H1 (cell line): Measurements from ENCODE around the gene ZC3H12C. TPM values are rescaled to one million over a fixed set of nuclear protein-coding genes. Genes with fewer than 3 reads are reported as not detected.

Source experiments
- CTCF ChIA-PET: fragments of 300-600 bp; sonication (Branson Sonifier 250); formaldehyde crosslinking; loops from one replicate; lab custom pipeline; 2021; ENCODE audit not compliant: partially characterized antibody; lab: Charles Lee
- POLR2A ChIA-PET: fragments of 300-600 bp; sonication (Branson Sonifier 250); formaldehyde crosslinking; loops from one replicate; lab custom pipeline; 2021; ENCODE audit warnings: inconsistent platforms; ENCODE audit not compliant: partially characterized antibody; lab: Charles Lee
- DNase-seq, 2 experiments: peaks; one replicate each; pipeline versions ENCODE4 v3.0.0 to v3.0.0-alpha.2; 2010 to 2022; ENCODE audit warnings: low spot score in 2 of 2, low read depth in 1 of 2, mixed read lengths in 1 of 2
- FAIRE-seq: peaks from 2 replicates; lab custom pipeline; 2011; peaks lifted over from hg19 to GRCh38; lab: Jason Lieb, UNC
- H2AFZ ChIP-seq: 2 replicates; pipeline ENCODE4 v1.8.1; 2012; ENCODE audit warnings: low read length, inconsistent platforms
- H2AK5ac ChIP-seq: 2 replicates; pipeline ENCODE4 v1.6.1; 2013; ENCODE audit warnings: low read depth, low read length
- H2BK120ac ChIP-seq: replicated peaks from 2 replicates; pipeline ENCODE3; 2013; ENCODE audit warnings: low read depth, low read length, inconsistent platforms
- H2BK12ac ChIP-seq: 2 replicates; pipeline ENCODE4 v1.6.1; 2013; ENCODE audit warnings: low read depth, low read length
- H2BK15ac ChIP-seq: 2 replicates; pipeline ENCODE4 v1.6.1; 2013; ENCODE audit warnings: low read length
- H2BK20ac ChIP-seq: 2 replicates; pipeline ENCODE4 v1.6.1; 2013; ENCODE audit warnings: low read length
- H2BK5ac ChIP-seq: 2 replicates; pipeline ENCODE4 v1.6.1; 2013; ENCODE audit warnings: low read depth, low read length
- H3K14ac ChIP-seq: 2 replicates; pipeline ENCODE4 v1.6.1; 2013; ENCODE audit warnings: inconsistent platforms; ENCODE audit not compliant: insufficient read length
- H3K18ac ChIP-seq: 2 replicates; pipeline ENCODE4 v1.6.1; 2013; ENCODE audit warnings: low read length; ENCODE audit errors: extremely low read depth
- H3K23ac ChIP-seq: 2 replicates; pipeline ENCODE4 v1.6.1; 2013; ENCODE audit warnings: inconsistent platforms; ENCODE audit not compliant: insufficient read length
- H3K23me2 ChIP-seq: 2 replicates; pipeline ENCODE4 v1.6.1; 2013; ENCODE audit warnings: low read depth, low read length
- H3K27ac ChIP-seq: 2 replicates; pipeline ENCODE4 v1.6.1; 2011; ENCODE audit warnings: low read depth, low read length, inconsistent platforms
- H3K27me3 ChIP-seq, 4 experiments: replicated peaks in 1 of 4; 1 replicate in 1 of 4; 2 replicates in 3 of 4; pipeline versions ENCODE4 v1.6.1 to v1.8.1; 2011 to 2013; ENCODE audit warnings: low read length in 3 of 4, mild to moderate bottlenecking in 3 of 4, inconsistent platforms in 2 of 4, mixed read lengths in 2 of 4, moderate library complexity in 1 of 4; ENCODE audit not compliant: control insufficient read depth in 3 of 4, insufficient read depth in 3 of 4; ENCODE audit errors: extremely low read depth in 1 of 4
- H3K36me3 ChIP-seq, 4 experiments: 2 replicates each; pipeline versions ENCODE4 v1.6.1 to v1.8.1; 2011 to 2013; ENCODE audit warnings: mild to moderate bottlenecking in 4 of 4, low read length in 3 of 4, moderate library complexity in 2 of 4, control low read depth in 1 of 4, inconsistent platforms in 1 of 4; ENCODE audit not compliant: insufficient read depth in 4 of 4, control insufficient read depth in 2 of 4
- H3K4ac ChIP-seq: replicated peaks from 2 replicates; pipeline ENCODE3; 2013; ENCODE audit warnings: low read length, low read depth, mixed read lengths, inconsistent platforms; ENCODE audit not compliant: insufficient read length
- H3K4me1 ChIP-seq, 4 experiments: replicated peaks in 1 of 4; 1 replicate in 1 of 4; 2 replicates in 3 of 4; pipeline versions ENCODE4 v1.6.1 to v1.8.1; 2011 to 2013; ENCODE audit warnings: low read length in 3 of 4, inconsistent platforms in 2 of 4, mixed read lengths in 1 of 4; ENCODE audit not compliant: insufficient read depth in 4 of 4, control insufficient read depth in 3 of 4
- H3K4me2 ChIP-seq, 2 experiments: 2 replicates each; pipeline versions ENCODE4 v1.6.1 to v1.8.1; 2011 to 2013; ENCODE audit warnings: low read depth in 2 of 2, low read length in 2 of 2, control low read depth in 1 of 2, inconsistent platforms in 1 of 2, mild to moderate bottlenecking in 1 of 2; ENCODE audit not compliant: insufficient read depth in 1 of 2
- H3K4me3 ChIP-seq, 4 experiments: fragments of 200-600, 300-600 bp in 1 of 4; sonication (generic), shearing (Covaris generic), sonication (Bioruptor Twin) in 1 of 4; 2 replicates each; pipeline versions ENCODE4 v1.5.1 to v1.8.1; 2011 to 2016; ENCODE audit warnings: low read length in 4 of 4, low read depth in 3 of 4, control low read depth in 2 of 4, inconsistent platforms in 2 of 4, mild to moderate bottlenecking in 2 of 4, mixed read lengths in 1 of 4, moderate library complexity in 1 of 4; ENCODE audit not compliant: insufficient read depth in 2 of 4; ENCODE audit errors: extremely low read depth in 1 of 4
- H3K56ac ChIP-seq: replicated peaks from 2 replicates; pipeline ENCODE3; 2013; ENCODE audit warnings: low read depth, mild to moderate bottlenecking, mixed read lengths, low read length, inconsistent platforms; ENCODE audit not compliant: insufficient read length
- H3K79me1 ChIP-seq: 2 replicates; pipeline ENCODE4 v1.6.1; 2013; ENCODE audit warnings: low read depth, low read length, control low read depth
- H3K79me2 ChIP-seq, 2 experiments: 2 replicates each; pipeline versions ENCODE4 v1.6.1 to v1.8.1; 2012 to 2013; ENCODE audit warnings: low read length in 2 of 2, mild to moderate bottlenecking in 2 of 2, inconsistent platforms in 1 of 2; ENCODE audit not compliant: insufficient read depth in 2 of 2, control insufficient read depth in 1 of 2
- H3K9ac ChIP-seq, 4 experiments: replicated peaks in 1 of 4; 1 replicate in 1 of 4; 2 replicates in 3 of 4; pipeline versions ENCODE4 v1.6.1 to v1.8.1; 2011 to 2013; ENCODE audit warnings: low read depth in 3 of 4, low read length in 3 of 4, control low read depth in 2 of 4, mild to moderate bottlenecking in 2 of 4, moderate library complexity in 2 of 4, inconsistent platforms in 1 of 4; ENCODE audit errors: extremely low read depth in 1 of 4
- H3K9me3 ChIP-seq, 2 experiments: 2 replicates each; pipeline versions ENCODE4 v1.6.1 to v1.8.1; 2012 to 2013; ENCODE audit warnings: mild to moderate bottlenecking in 2 of 2, moderate library complexity in 2 of 2, control low read depth in 1 of 2, inconsistent platforms in 1 of 2, low read depth in 1 of 2, low read length in 1 of 2, mixed read lengths in 1 of 2; ENCODE audit not compliant: insufficient read depth in 2 of 2
- H4K20me1 ChIP-seq, 2 experiments: replicated peaks in 1 of 2; 2 replicates each; pipeline versions ENCODE3 to v1.8.1; 2011 to 2013; ENCODE audit warnings: inconsistent platforms in 2 of 2, low read length in 2 of 2, mild to moderate bottlenecking in 1 of 2; ENCODE audit not compliant: insufficient read depth in 2 of 2, control insufficient read depth in 1 of 2
- H4K5ac ChIP-seq: 2 replicates; pipeline ENCODE4 v1.6.1; 2013; ENCODE audit warnings: low read length, low read depth, mixed read lengths, inconsistent platforms; ENCODE audit not compliant: insufficient read length
- H4K8ac ChIP-seq: 2 replicates; pipeline ENCODE4 v1.8.0; 2013; ENCODE audit warnings: mild to moderate bottlenecking, moderate library complexity, low read length, inconsistent platforms; ENCODE audit not compliant: insufficient read depth; ENCODE audit errors: extremely low read depth
- H4K91ac ChIP-seq: replicated peaks from 2 replicates; pipeline ENCODE3; 2013; ENCODE audit warnings: low read length, mixed read lengths, inconsistent platforms; ENCODE audit not compliant: insufficient read length
- CEBPB ChIP-seq: IDR thresholded peaks from 2 replicates; pipeline ENCODE4 v1.6.1; 2012; ENCODE audit warnings: low read depth, low read length
- WGBS, 2 experiments: shearing (Covaris generic) in 1 of 2; methylation state at CpG; one replicate each; pipeline versions ENCODE4 v1.1.6 to v1.1.7; 2013 to 2015; ENCODE audit warnings: low lambda C conversion rate in 2 of 2, mixed read lengths in 2 of 2, inconsistent platforms in 1 of 2, low coverage in 1 of 2, missing lambda C conversion rate in 1 of 2; ENCODE audit not compliant: insufficient replicate concordance in 2 of 2, insufficient coverage in 1 of 2, insufficient read length in 1 of 2; ENCODE audit errors: extremely low coverage in 1 of 2, missing lambda C conversion rate in 1 of 2; 5-methylcytosine and 5-hydroxymethylcytosine counted together
- polyA plus RNA-seq, 7 experiments: library from polyadenylated mRNA; depleted of rRNA in 3 of 7; stranded (reverse) in 5 of 7; unstranded in 2 of 7; fragments of >200 nt in 5 of 7; fragments of 200-250 nt in 2 of 7; gene quantifications; 1 replicate in 5 of 7; 2 replicates in 1 of 7; 4 replicates in 1 of 7; pipeline versions ENCODE4 v1.2.1 to v1.2.3, GENCODE V29; 2011 to 2013; ENCODE audit warnings: missing spikeins in 2 of 7, mixed read lengths in 2 of 7
- total RNA-seq: library from RNA; stranded (reverse); fragmentation: NEBNext Ultra II Directional; extraction: Animal tissue kit (Norgen Biotek cat#: 25700); gene quantifications from 2 replicates; pipeline ENCODE4 v1.2.1, GENCODE V29; 2021

ZC3H12C gene
- total and polyA plus RNA-seq, 2 of the 8 experiments (the other 6 are each of a cell fraction or from before 2014, with no cell fraction given), result 2.0 to 2.7 TPM

GRCh38 chr11:110075105-110075846, 17.9 kb upstream of the ZC3H12C start:
- Histone ChIP-seq H4K8ac (no peak overlapping the region), H4K91ac (no peak overlapping the region), H3K9me3 (peaks cover 2 to 5% of the 10 kb centered on the region in 2 experiments; a peak in 3 of 4 replicates), H3K4ac (no peak overlapping the region), H2BK12ac (no peak overlapping the region), H3K79me2 (no peaks in the 10 kb centered on the region), H3K18ac (no peak overlapping the region), H3K9ac (no peak overlapping the region), H3K27me3 (no peaks in the 10 kb centered on the region), H4K5ac (no peak overlapping the region), H3K27ac (no peak overlapping the region), H4K20me1 (no peaks in the 10 kb centered on the region), H2BK120ac (no peak overlapping the region), H3K23ac (no peak overlapping the region), H3K56ac (no peak overlapping the region), H2AFZ (no peak overlapping the region), H3K4me3 (no peak overlapping the region), H2BK5ac (no peak overlapping the region), H2BK15ac (no peak overlapping the region), H3K36me3 (peaks cover 0 to 5% (median 0%) of the 10 kb centered on the region in 4 experiments; a peak in 2 of 8 replicates), H3K79me1 (no peaks in the 10 kb centered on the region), H3K4me1 (peaks cover 3 to 10% (median 8%) of the 10 kb centered on the region in 4 experiments; a peak in 4 of 7 replicates), H2AK5ac (no peak overlapping the region), H2BK20ac (no peak overlapping the region), H3K23me2 (no peaks in the 10 kb centered on the region), H3K4me2 (no peak overlapping the region; a peak in 1 of 4 replicates), H3K14ac (no peak overlapping the region)
- FAIRE-seq (no peak), DNase-seq (no peak)
- TF ChIP-seq CEBPB, result no peak
- POLR2A ChIA-PET, result interaction anchor here (1.0 kb wide), 1 partner anchor 17 kb away, joined by 3 read pairs; the partner anchor contains the start of gene ZC3H12C
- CTCF ChIA-PET, result interaction anchor here (0.6 kb wide), 1 partner anchor 28 kb away, joined by 3 read pairs; no protein-coding TSS in a partner anchor
- WGBS, 2 experiments, result 91% methylated on average over 12 of the region's 12 CpGs; no CpG with 5 or more reads in 1 of the 2 experiments
